ENCODE data around the gene ZNF750.

DNA sequence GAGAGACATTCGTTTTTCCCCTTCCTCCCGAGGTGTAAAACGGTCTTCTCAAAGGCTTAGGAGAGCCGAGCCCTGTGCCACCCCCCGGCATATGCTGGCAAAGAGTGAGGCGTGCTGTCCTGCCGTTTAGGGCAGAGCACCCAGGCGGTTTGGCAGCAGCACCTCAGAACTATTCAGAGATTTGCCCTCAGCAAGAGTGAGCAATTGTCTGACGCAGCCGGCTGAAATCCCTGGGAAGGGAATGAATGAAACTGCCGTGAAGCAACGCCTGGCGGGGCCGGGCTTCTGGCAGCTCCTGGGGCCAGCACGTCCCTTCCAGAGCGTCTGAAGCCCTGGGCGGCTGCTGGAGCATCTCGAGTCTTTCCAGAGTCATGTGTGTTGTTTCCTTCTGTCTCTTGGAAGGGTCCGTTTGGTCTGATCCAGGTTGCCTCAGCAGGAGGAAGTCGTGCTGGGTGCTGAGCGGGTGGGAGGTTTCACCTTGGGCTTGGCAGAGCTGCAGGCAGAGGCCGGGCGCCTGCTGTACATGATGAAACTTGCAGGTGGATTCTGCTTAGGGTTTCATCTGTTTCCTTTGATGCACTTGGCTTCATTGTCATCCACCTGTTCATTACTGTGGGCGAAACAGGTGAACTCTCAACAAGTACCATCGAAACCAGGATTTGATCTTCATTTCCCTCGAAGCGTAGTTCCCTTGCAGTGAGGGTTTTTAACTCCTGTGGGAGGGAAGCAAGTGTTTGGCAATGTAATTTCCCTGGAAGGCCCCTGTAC, 52.6 kb downstream of the ZNF750 start:
- TF ChIP-seq, protein P1, sequence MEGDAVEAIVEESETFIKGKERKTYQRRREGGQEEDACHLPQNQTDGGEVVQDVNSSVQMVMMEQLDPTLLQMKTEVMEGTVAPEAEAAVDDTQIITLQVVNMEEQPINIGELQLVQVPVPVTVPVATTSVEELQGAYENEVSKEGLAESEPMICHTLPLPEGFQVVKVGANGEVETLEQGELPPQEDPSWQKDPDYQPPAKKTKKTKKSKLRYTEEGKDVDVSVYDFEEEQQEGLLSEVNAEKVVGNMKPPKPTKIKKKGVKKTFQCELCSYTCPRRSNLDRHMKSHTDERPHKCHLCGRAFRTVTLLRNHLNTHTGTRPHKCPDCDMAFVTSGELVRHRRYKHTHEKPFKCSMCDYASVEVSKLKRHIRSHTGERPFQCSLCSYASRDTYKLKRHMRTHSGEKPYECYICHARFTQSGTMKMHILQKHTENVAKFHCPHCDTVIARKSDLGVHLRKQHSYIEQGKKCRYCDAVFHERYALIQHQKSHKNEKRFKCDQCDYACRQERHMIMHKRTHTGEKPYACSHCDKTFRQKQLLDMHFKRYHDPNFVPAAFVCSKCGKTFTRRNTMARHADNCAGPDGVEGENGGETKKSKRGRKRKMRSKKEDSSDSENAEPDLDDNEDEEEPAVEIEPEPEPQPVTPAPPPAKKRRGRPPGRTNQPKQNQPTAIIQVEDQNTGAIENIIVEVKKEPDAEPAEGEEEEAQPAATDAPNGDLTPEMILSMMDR (IDR thresholded peaks at IDR 0.05 in 8 of 11, conservative IDR thresholded peaks at IDR 0.05 in 3 of 11): no peak
- TF ChIP-seq POLR2A (IDR thresholded peaks at IDR 0.05): no peak

All from spleen (tissue), 7 donors.